Caki2 (cell line): ENCODE data around the gene SNTG2. TPM values are rescaled to one million over a fixed set of nuclear protein-coding genes. Genes with fewer than 3 reads are reported as not detected.

Source experiments
- DNase-seq: peaks from one replicate; pipeline ENCODE4 v3.0.0-alpha.2; 2015; ENCODE audit warnings: low read depth
- in situ Hi-C: cut with HindIII; loops from 2 replicates; pipeline ENCODE4 v1.10.0; 2016; ENCODE audit warnings: low sequenced_read_pairs, low pct_unique_long_range_greater_than_20kb, mixed read lengths
- total RNA-seq: library from RNA; depleted of rRNA; stranded (reverse); fragments of >200 nt; shearing (Covaris generic); gene quantifications from 2 replicates; pipeline ENCODE4 v1.2.3, GENCODE V29; 2014; ENCODE audit warnings: low replicate concordance

The SNTG2 gene
- total RNA-seq, 1 experiment from 2014 or later = not detected

DNA sequence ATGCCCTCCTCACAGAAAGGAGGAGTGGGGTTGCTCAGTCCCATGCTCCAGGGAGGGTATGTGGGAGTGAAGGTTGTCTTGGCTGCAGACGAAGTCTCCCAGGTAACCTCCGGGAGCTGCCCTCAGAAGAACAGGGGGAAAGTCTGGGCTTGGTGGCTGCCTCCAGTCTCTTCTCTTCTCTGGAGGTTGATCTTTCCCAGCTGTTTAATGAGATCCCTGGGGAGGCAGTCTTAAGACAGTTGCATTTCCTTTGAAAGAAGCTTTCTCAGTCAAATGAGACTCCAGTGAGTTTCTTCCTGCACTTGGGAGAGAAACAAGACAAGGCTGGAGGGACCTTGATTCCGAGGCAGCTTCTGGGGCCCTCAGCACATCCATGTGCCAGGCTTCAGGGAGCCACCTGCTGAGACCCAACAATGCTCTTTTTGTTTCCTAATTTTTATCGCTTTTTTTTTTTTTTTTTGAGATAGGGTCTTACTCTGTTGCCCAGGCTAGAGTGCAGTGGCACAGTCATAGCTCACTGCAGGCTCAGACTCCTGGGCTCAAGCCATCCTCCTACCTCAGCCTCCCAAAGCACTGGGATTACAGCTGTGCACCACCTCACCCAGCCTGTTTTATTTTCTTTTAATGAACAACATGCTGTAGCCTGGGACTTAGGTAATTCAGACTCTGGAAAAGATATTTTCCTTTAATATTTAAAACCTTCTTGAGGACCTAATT, 390.9 kb downstream of the SNTG2 start:
- in situ Hi-C loops = no loop called here
- DNase-seq = no peak

DNA sequence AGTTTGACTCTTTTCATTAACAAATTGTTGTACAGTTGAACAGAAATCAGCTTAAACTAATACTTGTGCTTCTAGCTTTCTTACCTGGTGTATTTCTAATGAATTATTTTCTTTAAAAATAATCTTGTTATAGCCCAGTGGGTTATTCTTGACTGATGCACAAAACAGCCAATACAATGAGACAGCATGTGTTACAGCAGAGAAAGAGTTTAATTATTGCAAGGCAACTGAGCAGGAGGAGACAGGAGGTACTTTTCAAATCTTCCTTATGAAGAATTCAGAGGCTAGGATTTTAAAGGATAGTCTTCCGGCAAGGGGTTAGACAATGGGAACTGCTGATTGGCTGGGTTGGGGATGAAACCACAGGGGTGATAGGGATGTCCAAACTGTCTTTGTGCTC, 398.1 kb downstream of the SNTG2 start:
- in situ Hi-C loops = no loop called here
- no peak for DNase-seq

- DNase-seq = no peak
- in situ Hi-C loops = no loop called here
Observed at GRCh38 chr2:1350111-1350510, 399.5 kb downstream of the SNTG2 start.

DNA sequence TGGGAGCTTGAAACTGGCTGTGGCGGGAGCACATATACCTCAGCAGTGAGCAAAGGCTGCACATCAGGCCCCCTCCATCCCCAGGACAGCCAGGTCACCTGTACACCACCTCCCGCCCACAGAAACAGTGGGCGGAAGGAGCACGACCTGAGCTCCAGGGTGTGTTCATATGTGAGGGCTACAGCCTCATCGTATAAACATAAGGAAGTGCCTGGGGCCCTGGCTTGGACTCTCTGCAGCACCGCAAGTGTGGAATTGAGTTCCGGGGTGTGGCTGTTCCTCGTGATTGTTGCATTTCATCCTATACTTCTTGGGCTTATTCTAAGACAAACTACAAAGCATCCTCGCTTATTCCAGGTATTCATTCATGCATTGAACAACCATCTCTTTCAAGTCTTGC, 402.5 kb downstream of the SNTG2 start:
- no peak for DNase-seq
- in situ Hi-C loops = no loop called here

GRCh38 chr2:1353543-1353942, 402.9 kb downstream of the SNTG2 start:
- in situ Hi-C loops = no loop called here
- DNase-seq = no peak

- in situ Hi-C loops = no loop called here
- DNase-seq = no peak
Observed at GRCh38 chr2:1360144-1360543, 409.5 kb downstream of the SNTG2 start.

GRCh38 chr2:1360557-1361250, 410.1 kb downstream of the SNTG2 start:
- in situ Hi-C loops = no loop called here
- DNase-seq = no peak

- in situ Hi-C loops = no loop called here
- no peak for DNase-seq
Observed at GRCh38 chr2:1363367-1363766, 412.7 kb downstream of the SNTG2 start.

DNA sequence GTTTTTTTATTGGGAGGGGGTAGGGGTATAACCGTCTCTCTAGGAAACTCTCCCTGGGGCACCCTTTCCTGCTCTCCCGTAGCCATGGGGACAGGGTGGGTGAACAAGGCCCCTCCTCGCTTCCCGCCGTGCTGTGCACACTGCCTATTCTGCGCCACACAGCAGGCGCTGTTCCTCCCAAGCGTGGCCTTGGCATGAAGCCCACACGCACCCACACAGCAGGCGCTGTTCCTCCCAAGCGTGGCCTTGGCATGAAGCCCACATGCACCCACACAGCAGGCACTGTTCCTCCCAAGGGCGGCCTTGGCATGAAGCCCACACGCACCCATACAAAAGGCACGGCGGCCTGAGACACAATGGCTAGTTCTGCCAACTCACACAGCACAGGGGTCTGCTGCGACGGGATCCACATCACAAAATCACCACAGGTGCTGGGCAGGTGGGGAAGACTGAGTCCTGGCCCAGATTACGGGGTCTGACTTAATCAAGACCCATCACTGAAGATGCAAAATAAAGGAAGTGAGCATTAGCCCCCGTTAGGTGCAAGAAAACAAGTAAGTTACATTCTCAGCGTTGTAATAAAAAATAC, 416.0 kb downstream of the SNTG2 start:
- in situ Hi-C loops = no loop called here
- no peak for DNase-seq

DNA sequence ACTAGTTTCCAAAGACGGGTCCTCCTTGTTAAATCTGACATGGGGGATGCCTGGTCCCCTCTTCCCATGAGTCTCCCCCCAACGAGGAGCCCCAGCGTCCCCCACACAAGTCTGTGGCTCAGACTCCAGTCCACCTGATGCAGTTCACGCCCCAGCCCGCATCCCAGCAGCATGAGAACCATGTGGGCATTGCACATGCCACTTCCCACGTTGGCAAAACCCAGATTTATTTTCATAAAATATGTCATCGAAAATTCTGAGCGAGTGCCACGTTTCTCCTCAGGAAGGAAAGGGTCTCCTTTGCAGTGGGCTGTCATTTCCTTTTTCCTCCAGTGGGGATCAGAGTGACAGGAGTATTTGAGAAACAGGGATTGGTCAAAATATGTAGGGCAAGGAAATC, 417.0 kb downstream of the SNTG2 start:
- DNase-seq = no peak
- in situ Hi-C loops = no loop called here

- in situ Hi-C loops = no loop called here
- no peak for DNase-seq
Observed at GRCh38 chr2:1369905-1370304, 419.3 kb downstream of the SNTG2 start.

- no peak for DNase-seq
- in situ Hi-C loops = no loop called here
Observed at GRCh38 chr2:1370461-1370860, 419.8 kb downstream of the SNTG2 start.

DNA sequence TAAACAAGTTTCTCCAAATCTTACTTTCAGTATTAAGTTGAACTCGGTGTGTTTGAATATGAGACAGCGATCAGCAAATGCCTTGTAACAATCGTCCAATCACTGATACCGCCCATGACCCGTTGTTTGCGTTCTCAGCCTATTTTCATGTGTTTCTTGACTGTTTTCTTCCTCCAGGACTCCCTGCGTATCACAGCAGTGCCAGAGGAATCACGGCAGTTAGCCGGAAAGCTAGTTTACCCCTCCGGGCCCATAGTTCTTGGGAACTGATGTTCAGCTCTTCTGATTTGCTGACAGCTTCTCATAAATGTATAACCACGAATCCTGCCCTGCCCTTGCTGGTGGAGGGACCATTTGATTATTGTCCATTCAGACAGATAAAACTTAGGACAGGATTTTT, 420.4 kb downstream of the SNTG2 start:
- no peak for DNase-seq
- in situ Hi-C loops = no loop called here

DNA sequence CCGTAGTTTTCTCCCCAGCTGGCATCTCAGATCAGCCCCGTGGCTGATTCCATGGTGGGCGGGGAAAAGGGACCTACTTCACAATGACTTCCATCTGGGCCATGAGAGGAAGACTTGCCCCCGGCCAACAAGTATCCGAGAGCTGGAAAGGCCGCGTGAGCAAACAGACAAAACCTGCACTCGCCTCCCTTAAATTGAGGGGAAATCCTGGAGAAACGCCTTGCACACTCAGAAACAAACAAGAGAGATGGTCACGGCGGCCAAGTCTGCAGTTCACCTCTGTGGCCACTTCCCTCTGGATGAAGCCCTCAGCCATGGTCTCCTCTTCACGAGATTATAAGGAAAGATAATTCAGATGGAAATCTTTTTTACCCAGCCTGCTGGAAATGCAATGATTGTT, 423.2 kb downstream of the SNTG2 start:
- DNase-seq = no peak
- in situ Hi-C loops = no loop called here

DNA sequence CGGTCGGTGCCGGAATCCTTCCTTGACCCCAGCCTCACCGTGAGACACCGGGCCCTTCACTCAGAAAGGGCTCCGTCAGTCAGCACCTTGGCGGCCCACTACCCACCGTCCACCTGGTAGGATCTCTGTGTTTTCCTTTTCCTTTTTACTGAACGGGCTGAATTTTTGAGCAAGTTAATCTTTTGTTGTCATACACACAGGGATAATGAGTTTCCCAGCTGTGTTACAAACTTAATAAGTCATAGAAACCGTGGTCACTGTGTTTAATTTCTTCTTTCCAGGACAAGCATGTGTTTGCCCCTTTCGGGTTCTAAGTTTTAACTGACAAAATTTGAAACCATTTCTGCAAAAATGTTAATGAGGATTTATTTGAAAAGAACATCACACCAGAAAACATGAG, 423.6 kb downstream of the SNTG2 start:
- in situ Hi-C loops = no loop called here
- no peak for DNase-seq

GRCh38 chr2:1375794-1376193, 425.1 kb downstream of the SNTG2 start:
- in situ Hi-C loops = no loop called here
- no peak for DNase-seq

DNA sequence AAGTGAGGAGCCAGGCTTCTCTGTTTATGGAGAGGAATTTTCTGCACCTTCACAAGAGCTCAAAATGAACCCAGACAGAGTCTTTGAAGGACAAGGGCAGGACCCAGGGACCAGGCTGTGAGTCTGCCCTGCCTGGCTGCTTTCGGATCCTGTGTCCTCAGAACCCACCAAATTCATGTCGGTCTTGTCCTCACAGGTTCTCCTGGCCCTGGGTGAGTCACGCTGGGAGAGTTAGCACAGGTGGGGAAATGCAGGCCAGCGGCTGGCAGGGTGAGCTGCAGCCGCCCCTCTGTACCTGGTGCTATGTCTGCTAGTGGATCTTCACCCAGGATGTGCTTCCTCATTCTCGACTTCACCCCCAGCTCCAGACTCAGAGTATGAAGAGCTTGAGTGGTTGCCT, 426.8 kb downstream of the SNTG2 start:
- DNase-seq = no peak
- in situ Hi-C loops = no loop called here

DNA sequence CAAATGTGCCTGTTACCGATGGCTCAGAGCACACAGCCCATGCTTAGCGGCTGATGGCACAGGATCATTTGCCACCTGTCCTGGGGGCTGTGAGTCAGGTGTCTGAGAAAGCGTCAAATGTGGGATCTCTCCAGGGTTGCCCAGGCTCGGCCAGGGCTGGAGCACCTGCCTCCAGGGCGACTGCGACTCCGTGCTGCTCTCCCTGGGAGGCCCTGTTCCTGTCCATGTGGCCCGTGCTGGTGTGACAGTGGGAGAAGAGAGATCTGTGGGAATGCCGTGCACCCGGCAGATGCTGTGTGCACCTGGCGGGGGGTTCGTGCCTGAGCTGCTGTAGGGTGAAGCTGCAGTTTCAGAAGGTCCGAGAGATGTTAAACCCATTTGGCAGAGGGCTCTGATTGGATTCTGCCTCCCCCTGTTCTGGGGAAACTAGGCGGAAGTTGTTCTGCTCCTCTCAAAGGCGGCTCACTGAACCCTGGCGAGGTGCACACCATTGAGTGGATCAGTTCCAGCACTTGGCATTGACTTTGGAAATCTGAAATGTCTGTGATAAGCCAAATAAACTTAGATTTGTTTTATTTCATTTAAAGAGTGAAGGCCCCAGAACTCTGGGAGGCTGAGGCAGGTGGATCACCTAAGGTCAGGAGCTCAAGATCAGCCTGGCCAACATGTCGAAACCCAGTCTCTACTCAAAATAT, 428.0 kb downstream of the SNTG2 start:
- in situ Hi-C loops = no loop called here
- no peak for DNase-seq

GRCh38 chr2:1381644-1382043, 431.0 kb downstream of the SNTG2 start:
- in situ Hi-C loops = no loop called here
- no peak for DNase-seq
